HG02571 (cell line): ENCODE results near the gene KRTAP22-2.

Experiments used
- ATAC-seq: cut with Tn5 transposase; IDR thresholded peaks from one replicate; pipeline ENCODE4 v1.9.1; 2021; ENCODE audit warnings: mild to moderate bottlenecking, moderate library complexity; ENCODE audit not compliant: unreplicated experiment

The KRTAP22-2 gene

GRCh38 chr21:30590297-30590696, at the start of gene KRTAP22-2:
Gene KRTAP22-2 (minus strand): TSS chr21:30590397.
- ATAC-seq, result no peak

- no peak for ATAC-seq
Measured at GRCh38 chr21:30638686-30639085, 48.5 kb upstream of the KRTAP22-2 start.

GRCh38 chr21:30634906-30635305, 44.7 kb upstream of the KRTAP22-2 start, which contains the start of gene KRTAP20-2:
Gene KRTAP20-2 (plus strand): TSS chr21:30635206. CDS start chr21:30635264, 58 bp downstream.
- ATAC-seq, result no peak

- ATAC-seq, result no peak
Measured at GRCh38 chr21:30629200-30629599, 39.0 kb upstream of the KRTAP22-2 start.

- ATAC-seq, result no peak
Measured at GRCh38 chr21:30628109-30628508, 37.9 kb upstream of the KRTAP22-2 start.

- ATAC-seq, result no peak
Measured at GRCh38 chr21:30625449-30626165, 35.4 kb upstream of the KRTAP22-2 start.

- no peak for ATAC-seq
Measured at GRCh38 chr21:30623362-30623761, 33.2 kb upstream of the KRTAP22-2 start.

- no peak for ATAC-seq
Measured at GRCh38 chr21:30620522-30620921, 30.3 kb upstream of the KRTAP22-2 start, which contains the start of gene KRTAP20-4. Gene KRTAP20-4 (plus strand): TSS chr21:30620627.

GRCh38 chr21:30620080-30620479, 29.9 kb upstream of the KRTAP22-2 start:
- ATAC-seq, result no peak

GRCh38 chr21:30616125-30616524, 25.9 kb upstream of the KRTAP22-2 start, which contains the start of gene KRTAP20-1:
Gene KRTAP20-1 (plus strand): TSS chr21:30616425. CDS start chr21:30616455, 30 bp downstream.
- no peak for ATAC-seq

GRCh38 chr21:30615199-30615598, 25.0 kb upstream of the KRTAP22-2 start:
- ATAC-seq, result no peak

GRCh38 chr21:30613836-30614235, 23.6 kb upstream of the KRTAP22-2 start, which contains the start of gene KRTAP6-1:
Gene KRTAP6-1 (minus strand): TSS chr21:30613930. CDS start chr21:30613904, 26 bp downstream.
- no peak for ATAC-seq

- no peak for ATAC-seq
Measured at GRCh38 chr21:30612132-30612531, 21.9 kb upstream of the KRTAP22-2 start.

- ATAC-seq, result no peak
Measured at GRCh38 chr21:30605968-30606367, 15.8 kb upstream of the KRTAP22-2 start.

- no peak for ATAC-seq
Measured at GRCh38 chr21:30600787-30601186, 10.6 kb upstream of the KRTAP22-2 start, which contains the start of gene KRTAP22-1. Gene KRTAP22-1 (plus strand): TSS chr21:30601087.

GRCh38 chr21:30598802-30599201, 8.6 kb upstream of the KRTAP22-2 start, which contains the start of gene KRTAP6-2:
Gene KRTAP6-2 (minus strand): TSS chr21:30598902. CDS start chr21:30598874, 28 bp downstream.
- no peak for ATAC-seq

GRCh38 chr21:30592140-30592539, 1.9 kb upstream of the KRTAP22-2 start, which contains the start of gene KRTAP6-3:
Gene KRTAP6-3 (plus strand): TSS chr21:30592440. CDS start chr21:30592446, 6 bp downstream.
- ATAC-seq, result no peak

GRCh38 chr21:30582870-30583269, 7.3 kb downstream of the KRTAP22-2 start:
- ATAC-seq, result no peak

GRCh38 chr21:30580132-30580531, 10.1 kb downstream of the KRTAP22-2 start:
- ATAC-seq, result no peak

- ATAC-seq, result no peak
Measured at GRCh38 chr21:30579346-30579745, 10.9 kb downstream of the KRTAP22-2 start.

GRCh38 chr21:30577766-30578165, 12.4 kb downstream of the KRTAP22-2 start:
- ATAC-seq, result no peak

GRCh38 chr21:30567617-30568016, 22.6 kb downstream of the KRTAP22-2 start:
- ATAC-seq, result no peak
